DND-41 (cell line): ENCODE measurements around the gene ADCY9.

ENCODE experiments used
- CTCF ChIP-seq: IDR thresholded peaks from 2 replicates; pipeline ENCODE4 v1.5.1; 2012; ENCODE audit warnings: borderline replicate concordance, low read length, moderate library complexity, mild to moderate bottlenecking; ENCODE audit not compliant: poor library complexity, severe bottlenecking; ENCODE audit errors: extremely low read depth
- EZH2 ChIP-seq: IDR thresholded peaks from 3 replicates; pipeline ENCODE4 v1.6.1; 2012; ENCODE audit warnings: borderline replicate concordance, low read depth, mild to moderate bottlenecking, moderate library complexity, low read length, inconsistent platforms; ENCODE audit not compliant: severe bottlenecking

GRCh38 chr16:4089251-4089810, 26.9 kb downstream of the ADCY9 start:
- no peak for TF ChIP-seq CTCF
- no peak for TF ChIP-seq EZH2
